Frontal cortex (tissue), 4 donors: Measurements from ENCODE around the gene RGS7. TPM values are rescaled to one million over a fixed set of nuclear protein-coding genes. Genes with fewer than 3 reads are reported as not detected.
"Not testable (repeated sequence)": the region's sequence is repeated elsewhere in the genome, so short reads cannot be mapped to it uniquely, and the experiment has no call there.

Experiments
- DNase-seq, 2 donors: peaks; one replicate each; pipeline ENCODE4 v3.0.0; 2012; ENCODE audit warnings: low spot score in 2 of 2
- FAIRE-seq: peaks from 2 replicates; lab custom pipeline; 2012; peaks lifted over from hg19 to GRCh38; lab: Jason Lieb, UNC
- total RNA-seq: library from RNA; depleted of rRNA; stranded (reverse); fragments of >200 nt; gene quantifications from one replicate; pipeline ENCODE4 v1.2.3, GENCODE V29; 2014
- donor health status: control.
- donor health status: control.
- donor health status: control.

The RGS7 gene
- total RNA-seq, 1 donor from 2014 or later = 20.0 TPM

DNA sequence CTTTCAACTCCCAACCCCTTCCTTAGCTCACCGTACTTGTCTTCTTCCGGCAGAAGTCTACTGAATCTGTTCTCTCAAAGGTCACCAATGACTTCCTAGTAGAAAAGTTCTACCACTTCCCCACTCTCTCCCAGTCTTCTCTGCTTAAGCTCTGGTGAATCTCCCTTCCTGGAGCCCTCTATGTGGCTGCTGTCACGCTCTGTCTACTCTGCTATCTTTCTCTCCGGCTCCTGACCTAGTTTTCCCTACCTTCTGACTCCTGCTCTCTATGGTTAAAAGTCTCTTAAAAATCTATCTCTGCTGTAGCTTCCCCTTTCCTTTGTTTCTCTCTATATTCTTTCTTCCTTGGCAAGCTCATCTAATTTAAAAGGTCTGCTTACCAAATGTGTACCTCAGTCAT lies 394.9 kb downstream of the RGS7 start:
- FAIRE-seq = no peak
- no peak for DNase-seq

DNA sequence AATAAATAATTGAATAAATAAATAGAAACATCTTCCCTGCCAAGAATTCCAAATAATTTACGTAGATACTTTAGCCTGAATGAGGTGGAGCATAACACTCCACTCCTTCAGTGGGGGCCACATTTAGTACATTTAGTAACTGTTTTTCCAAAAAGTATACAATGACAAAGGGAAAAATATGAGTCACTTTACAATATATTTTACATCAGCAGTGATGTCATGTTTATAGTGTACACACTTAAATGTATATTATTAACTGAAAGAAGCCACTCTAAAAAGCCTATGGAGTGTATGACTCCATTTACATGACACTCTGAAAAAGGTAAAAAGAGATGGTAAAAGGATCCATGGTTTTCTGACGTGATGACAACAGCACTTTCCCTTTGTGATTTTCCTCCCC lies 400.6 kb downstream of the RGS7 start:
- FAIRE-seq (no peak), DNase-seq (no peak)

DNA sequence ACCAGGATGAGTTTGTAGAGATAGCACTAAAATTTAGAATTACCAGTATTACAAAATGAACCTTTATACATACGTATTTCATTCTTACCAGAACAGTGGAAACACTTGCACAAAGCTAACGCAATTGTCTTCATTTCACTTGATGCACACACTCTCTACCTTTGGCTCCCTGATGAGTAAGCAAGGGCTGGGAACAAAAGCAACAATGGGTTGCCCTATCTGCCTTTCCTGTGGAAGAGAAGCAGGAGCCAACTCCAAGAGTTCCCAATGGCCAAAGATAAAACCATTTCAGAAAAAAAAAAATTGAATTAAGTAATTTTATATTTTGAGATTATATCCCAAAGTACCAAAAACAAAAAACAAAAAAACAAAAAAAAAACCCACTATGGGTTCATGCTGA lies 401.0 kb downstream of the RGS7 start:
- no peak for FAIRE-seq

DNA sequence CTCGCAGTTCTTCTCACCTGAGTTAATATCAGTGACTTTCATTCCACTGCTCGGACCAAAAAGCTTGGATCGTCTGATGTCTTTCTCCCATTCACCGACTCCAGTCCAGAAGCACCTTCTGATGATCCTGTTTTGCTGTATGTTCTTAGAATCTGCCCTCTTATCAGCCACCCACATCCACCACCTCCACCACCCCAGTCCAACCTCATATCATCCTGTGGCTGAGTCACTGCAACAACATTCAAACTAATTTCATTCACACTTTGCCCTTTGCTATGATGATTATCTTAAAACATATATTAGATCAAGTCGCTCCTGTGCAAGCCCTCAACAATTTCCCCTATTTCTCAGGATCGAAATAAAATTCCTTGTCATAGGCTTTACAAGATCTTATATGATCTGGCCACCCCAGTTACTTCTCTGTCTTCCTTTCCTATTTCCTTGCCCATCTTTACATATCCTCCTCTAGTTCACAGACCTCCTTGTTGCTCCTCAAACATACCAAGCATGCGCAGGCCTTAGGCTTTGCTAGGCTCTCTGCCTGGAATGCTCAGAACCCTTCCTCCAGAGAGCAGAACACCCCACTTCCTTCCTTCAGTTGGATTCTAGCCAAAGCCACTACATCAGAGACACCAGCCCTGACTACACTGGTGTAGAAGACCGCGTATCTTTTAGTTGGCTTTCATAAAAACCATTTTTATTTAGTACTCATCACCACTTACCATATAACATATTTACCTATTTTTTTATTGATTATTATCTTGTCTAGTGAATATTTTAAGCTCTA lies 409.4 kb downstream of the RGS7 start:
- FAIRE-seq (no peak), DNase-seq (no peak)

More for the DNA sequence above, 401.0 kb downstream of the RGS7 start:
- no peak for DNase-seq

DNA sequence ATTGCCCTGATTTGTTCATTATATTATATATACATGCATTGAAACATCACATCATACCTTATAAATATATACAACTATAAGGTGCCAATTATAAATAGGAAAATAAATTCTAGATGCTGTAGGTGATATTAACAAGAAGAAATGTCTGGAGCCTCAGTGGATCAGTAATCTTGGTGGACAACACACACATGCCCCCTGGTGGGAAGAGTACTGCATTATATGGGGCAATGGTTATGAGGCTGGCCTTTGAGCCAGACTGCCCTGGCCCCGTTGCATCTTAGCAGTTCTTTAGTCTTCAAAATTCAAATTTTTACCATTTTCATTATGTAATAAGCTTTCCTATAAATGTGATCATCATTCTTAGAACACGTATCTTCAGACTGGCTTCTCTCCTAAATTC lies 410.1 kb downstream of the RGS7 start:
- FAIRE-seq = no peak

DNA sequence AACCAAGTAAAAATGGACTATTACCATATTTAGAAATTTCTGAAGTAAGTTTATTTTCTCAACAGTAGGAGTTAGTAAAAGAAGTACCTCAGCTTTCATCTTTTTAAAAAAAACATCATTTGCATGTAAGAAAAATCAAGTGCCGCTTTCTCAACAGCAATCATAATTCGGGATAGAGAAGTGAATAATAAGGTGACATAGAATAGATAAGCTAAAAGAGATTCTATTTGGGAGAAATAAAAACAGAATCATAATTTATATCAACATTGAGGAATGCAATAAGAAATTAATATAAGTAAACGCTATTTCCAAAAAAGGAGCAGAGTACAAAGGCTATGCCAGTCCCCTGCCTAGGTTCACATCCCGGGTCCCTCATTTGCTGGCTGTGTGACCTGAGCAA lies 414.1 kb downstream of the RGS7 start:
- no peak for DNase-seq
- no peak for FAIRE-seq

More for the DNA sequence above, 410.1 kb downstream of the RGS7 start:
- DNase-seq = no peak

- no peak for DNase-seq
These were observed 415.2 kb downstream of the RGS7 start for GRCh38 chr1:240941701-240942370.

GRCh38 chr1:240936911-240937668 lies 419.9 kb downstream of the RGS7 start:
- FAIRE-seq (no peak), DNase-seq (no peak)

More at GRCh38 chr1:240941701-240942370, 415.2 kb downstream of the RGS7 start:
- FAIRE-seq = no peak

GRCh38 chr1:240935920-240936319 lies 421.1 kb downstream of the RGS7 start:
- DNase-seq = no peak
- FAIRE-seq = no peak

DNA sequence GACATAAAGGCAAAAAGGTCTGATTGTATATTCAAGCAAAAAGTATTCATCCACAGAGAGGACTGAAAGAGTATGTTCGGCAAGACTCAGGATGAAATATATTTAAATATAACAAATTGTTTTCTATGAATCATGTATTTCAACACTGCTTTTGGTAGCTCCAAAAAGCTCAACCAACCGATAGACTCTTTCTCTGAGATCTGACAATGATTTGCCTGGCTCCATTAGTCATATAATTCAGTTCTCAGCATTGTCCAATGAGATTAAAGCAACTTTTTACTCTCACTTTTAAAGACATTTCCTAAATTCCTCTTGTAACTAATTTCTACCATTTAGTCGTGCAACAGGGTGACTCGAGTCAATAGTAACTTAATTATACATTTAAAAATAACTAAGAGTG lies 426.0 kb downstream of the RGS7 start:
- no peak for FAIRE-seq

DNA sequence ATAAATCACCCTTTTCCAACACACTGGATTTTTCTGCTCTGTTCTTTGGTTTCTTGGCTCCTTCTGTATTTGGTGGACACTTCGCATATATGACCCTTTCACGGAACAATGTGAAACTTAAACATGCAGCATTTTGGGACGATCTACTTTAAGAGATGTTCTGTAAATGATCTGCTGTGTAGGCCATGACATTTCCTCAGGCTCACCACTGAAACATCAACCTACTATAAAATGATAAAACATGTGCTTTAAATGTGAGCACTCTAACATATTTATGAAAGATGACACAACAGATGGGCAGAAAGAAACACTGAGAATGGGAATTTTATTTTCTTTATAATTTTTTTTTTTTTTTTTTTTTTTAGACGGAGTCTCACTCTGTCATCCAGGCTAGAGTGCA lies 428.7 kb downstream of the RGS7 start:
- FAIRE-seq (no peak), DNase-seq (no peak)

More for the DNA sequence above, 426.0 kb downstream of the RGS7 start:
- DNase-seq = no peak

GRCh38 chr1:240927821-240928220 lies 429.2 kb downstream of the RGS7 start:
- no peak for DNase-seq
- FAIRE-seq = no peak

GRCh38 chr1:240925273-240925672 lies 431.7 kb downstream of the RGS7 start:
- DNase-seq = no peak
- FAIRE-seq = no peak

- no peak for FAIRE-seq
- no peak for DNase-seq
These were observed 439.0 kb downstream of the RGS7 start for GRCh38 chr1:240917976-240918375.

DNA sequence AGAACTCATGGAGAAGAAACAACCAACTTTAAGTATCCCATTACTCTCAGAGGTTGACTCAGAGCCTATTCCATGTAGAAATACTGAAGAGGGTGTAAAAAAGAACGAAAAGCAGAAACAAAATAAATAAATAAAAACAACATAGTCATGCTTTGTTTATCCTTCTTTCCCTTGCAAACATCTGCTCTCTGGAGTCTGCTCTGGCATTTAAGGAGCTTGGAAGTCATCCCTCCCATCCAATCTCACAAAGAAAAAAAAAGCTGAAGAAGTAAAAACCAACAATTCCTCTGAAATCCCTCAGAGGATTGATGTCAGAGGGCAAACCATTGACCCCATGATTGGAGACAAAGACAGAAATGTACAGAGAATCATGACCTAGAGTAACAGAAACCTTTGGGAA lies 442.5 kb downstream of the RGS7 start:
- DNase-seq (no peak), FAIRE-seq (no peak)

- FAIRE-seq = no peak
- no peak for DNase-seq
These were observed 444.2 kb downstream of the RGS7 start for GRCh38 chr1:240912821-240913220.

- DNase-seq = no peak
- FAIRE-seq = no peak
These were observed 447.1 kb downstream of the RGS7 start for GRCh38 chr1:240909701-240910457.

- no peak for FAIRE-seq
- DNase-seq = no peak
These were observed 450.5 kb downstream of the RGS7 start for GRCh38 chr1:240906477-240906876.

DNA sequence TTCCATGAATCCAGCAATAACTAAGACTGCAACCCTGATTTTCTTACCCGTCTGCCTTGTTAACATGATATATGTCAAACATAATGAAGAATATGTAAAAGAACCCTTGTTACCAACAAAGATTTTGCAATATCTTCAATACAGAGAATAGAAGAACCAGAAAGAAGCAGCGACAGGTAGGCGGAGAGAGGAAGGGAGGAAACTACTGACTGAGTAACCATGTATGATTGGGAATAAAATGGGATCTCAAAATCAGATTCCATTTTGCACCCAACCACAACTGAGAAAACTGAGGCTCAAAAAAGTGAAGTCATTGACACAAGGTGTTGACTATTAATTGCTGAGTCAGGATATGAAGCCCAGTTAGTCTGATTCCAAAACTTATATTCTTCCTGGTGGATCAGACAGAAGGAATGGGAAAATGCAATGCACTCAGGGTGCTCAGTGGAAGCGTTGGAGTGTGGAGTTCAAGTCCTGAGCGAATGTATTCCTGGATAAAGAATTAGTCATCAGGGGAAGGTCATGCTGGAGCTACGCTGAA lies 451.7 kb downstream of the RGS7 start:
- FAIRE-seq = no peak
- DNase-seq = no peak

GRCh38 chr1:240895424-240895823 lies 461.6 kb downstream of the RGS7 start:
- DNase-seq, FAIRE-seq: not testable (repeated sequence)
